Spleen (tissue), 7 donors: ENCODE measurements around the gene GSK3B.

Source experiments
- CTCF ChIP-seq, 11 experiments: fragments of 200-600 bp in 7 of 11; fragments of 450-650 bp in 4 of 11; sonication (generic) in 4 of 11; IDR thresholded peaks in 8 of 11; conservative IDR thresholded peaks in 3 of 11; 1 replicate in 7 of 11; 2 replicates in 4 of 11; pipeline versions ENCODE4 v1.4.0 to v1.8.0; 2016 to 2021; ENCODE audit warnings: antibody characterized with exemption in 11 of 11, inconsistent platforms in 4 of 11, mild to moderate bottlenecking in 1 of 11
- POLR2A ChIP-seq, 3 donors: fragments of 450-650 bp; IDR thresholded peaks; one replicate each; pipeline ENCODE4 v1.5.1; 2017; ENCODE audit warnings: antibody characterized with exemption in 3 of 3, mild to moderate bottlenecking in 1 of 3
- POLR2AphosphoS5 ChIP-seq, 3 donors: sonication (generic); formaldehyde crosslinking; IDR thresholded peaks; one replicate each; pipeline ENCODE4 v1.5.1; 2017; ENCODE audit warnings: antibody characterized with exemption in 3 of 3
- donor health status: DM: no; HTN: no; CAD: no; lungs with moderate emphysema.
- donor health status: DM: no; HTN: no; CAD: no.
- donor health status: DM: no; HTN: no; CAD: no.

- no peak for TF ChIP-seq CTCF (IDR thresholded peaks at IDR 0.05 in 8 of 11, conservative IDR thresholded peaks at IDR 0.05 in 3 of 11)
- TF ChIP-seq POLR2AphosphoS5 (IDR thresholded peaks at IDR 0.05), result no peak
- no peak for TF ChIP-seq POLR2A (IDR thresholded peaks at IDR 0.05)
Measured at GRCh38 chr3:119856695-119857094, 237.6 kb downstream of the GSK3B start.
